HG03342 (cell line): ENCODE measurements around the gene ZFHX3.

Source experiments
- ATAC-seq: cut with Tn5 transposase; IDR thresholded peaks from one replicate; pipeline ENCODE4 v1.9.1; 2021; ENCODE audit warnings: mild to moderate bottlenecking, moderate library complexity; ENCODE audit not compliant: unreplicated experiment

ZFHX3 gene

GRCh38 chr16:73041676-73042075, 6.3 kb downstream of the ZFHX3 start:
- ATAC-seq: no peak

GRCh38 chr16:73040735-73041402, 7.1 kb downstream of the ZFHX3 start:
- ATAC-seq: no peak

- ATAC-seq: no peak
Measured at GRCh38 chr16:73040136-73040535, 7.8 kb downstream of the ZFHX3 start.

- no peak for ATAC-seq
Measured at GRCh38 chr16:73037845-73038570, 9.9 kb downstream of the ZFHX3 start.

GRCh38 chr16:73037331-73037745, 10.6 kb downstream of the ZFHX3 start:
- no peak for ATAC-seq

GRCh38 chr16:73036074-73036826, 11.7 kb downstream of the ZFHX3 start:
- ATAC-seq: peak; percentile 60

- peak; percentile 37 for ATAC-seq
Measured at GRCh38 chr16:73034374-73034773, 13.6 kb downstream of the ZFHX3 start.

GRCh38 chr16:73033271-73033998, 14.5 kb downstream of the ZFHX3 start:
- no peak for ATAC-seq

GRCh38 chr16:73032541-73033270, 15.2 kb downstream of the ZFHX3 start:
- no peak for ATAC-seq

- no peak for ATAC-seq
Measured at GRCh38 chr16:73031984-73032383, 15.9 kb downstream of the ZFHX3 start.

- no peak for ATAC-seq
Measured at GRCh38 chr16:73031155-73031866, 16.6 kb downstream of the ZFHX3 start.

GRCh38 chr16:73028721-73029361, 19.1 kb downstream of the ZFHX3 start:
- no peak for ATAC-seq

GRCh38 chr16:73028263-73028662, 19.7 kb downstream of the ZFHX3 start:
- ATAC-seq: no peak

GRCh38 chr16:73027685-73028111, 20.2 kb downstream of the ZFHX3 start:
- no peak for ATAC-seq

- no peak for ATAC-seq
Measured at GRCh38 chr16:73026754-73027684, 20.9 kb downstream of the ZFHX3 start.

GRCh38 chr16:73025856-73026210, 22.1 kb downstream of the ZFHX3 start:
- ATAC-seq: no peak

- no peak for ATAC-seq
Measured at GRCh38 chr16:73025151-73025855, 22.6 kb downstream of the ZFHX3 start.
